HG03439 (cell line): Measurements from ENCODE around the gene WWOX.
A peak's percentile ranks its signal among the peaks of the same experiment; 100 is the strongest.

ENCODE experiments used
- ATAC-seq: cut with Tn5 transposase; IDR thresholded peaks from one replicate; pipeline ENCODE4 v1.9.1; 2021; ENCODE audit warnings: mild to moderate bottlenecking, moderate library complexity; ENCODE audit not compliant: unreplicated experiment

WWOX gene

DNA sequence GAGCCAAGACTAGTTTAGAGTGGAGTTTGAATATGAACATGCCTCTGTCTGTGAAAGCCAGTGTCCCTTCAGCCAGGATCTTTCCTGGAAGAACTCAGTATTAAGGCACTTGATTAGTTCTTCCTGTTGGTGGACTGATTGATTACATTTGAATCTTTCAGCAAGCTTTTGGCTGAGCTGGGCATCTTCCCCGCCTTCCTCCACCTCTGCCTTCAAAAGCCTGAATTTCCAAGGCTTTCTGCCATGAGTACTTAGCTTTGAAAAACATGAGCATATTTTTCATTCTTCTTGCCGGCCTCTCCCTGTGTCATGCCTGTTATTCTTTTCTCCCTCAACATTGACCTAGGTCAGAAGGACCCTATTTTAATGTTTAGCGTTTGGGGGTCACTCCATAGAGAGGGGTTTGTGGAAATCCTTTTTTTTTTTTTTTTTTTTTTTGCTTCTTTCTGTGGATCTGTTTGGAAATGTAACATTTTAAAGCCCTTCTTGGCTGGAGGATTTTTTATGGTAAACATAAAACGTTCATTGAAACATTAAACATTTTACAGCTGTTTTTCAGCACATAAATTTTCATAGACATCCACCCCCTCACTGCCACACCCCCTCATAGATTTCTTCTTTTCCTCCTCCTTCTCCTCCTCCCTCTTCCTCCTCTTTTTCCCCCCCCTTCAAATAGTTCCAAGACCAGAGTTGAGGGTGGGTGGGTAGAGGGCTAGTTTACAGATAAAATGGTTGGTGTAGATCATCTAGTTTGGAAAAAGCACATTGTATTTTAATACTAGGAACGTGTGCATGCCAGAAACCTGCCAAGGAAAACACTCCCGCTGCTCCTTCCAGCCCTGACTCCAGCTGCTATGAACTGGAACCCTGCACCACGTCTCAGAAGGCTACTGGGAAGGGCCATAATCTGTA is 645.9 kb downstream of the WWOX start:
- no peak for ATAC-seq

DNA sequence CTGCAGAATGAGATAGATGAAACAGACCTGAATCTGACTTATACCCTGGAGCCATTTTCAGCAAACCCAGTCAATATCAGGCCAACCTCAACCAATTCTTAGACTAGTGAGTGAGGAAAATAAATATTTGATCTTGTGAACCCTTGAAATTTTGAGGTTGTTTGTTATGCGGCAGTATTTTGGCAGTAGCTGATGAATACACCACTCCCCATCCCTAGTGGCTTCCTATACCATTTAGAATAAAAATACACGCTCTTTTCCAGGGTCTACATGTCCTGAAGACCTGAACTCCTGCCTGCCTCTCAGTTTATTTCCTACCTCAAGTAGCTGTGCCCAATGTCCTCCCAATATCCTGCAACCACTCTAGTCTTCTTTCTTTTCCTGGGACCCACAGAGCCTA is 647.3 kb downstream of the WWOX start:
- ATAC-seq, result no peak

DNA sequence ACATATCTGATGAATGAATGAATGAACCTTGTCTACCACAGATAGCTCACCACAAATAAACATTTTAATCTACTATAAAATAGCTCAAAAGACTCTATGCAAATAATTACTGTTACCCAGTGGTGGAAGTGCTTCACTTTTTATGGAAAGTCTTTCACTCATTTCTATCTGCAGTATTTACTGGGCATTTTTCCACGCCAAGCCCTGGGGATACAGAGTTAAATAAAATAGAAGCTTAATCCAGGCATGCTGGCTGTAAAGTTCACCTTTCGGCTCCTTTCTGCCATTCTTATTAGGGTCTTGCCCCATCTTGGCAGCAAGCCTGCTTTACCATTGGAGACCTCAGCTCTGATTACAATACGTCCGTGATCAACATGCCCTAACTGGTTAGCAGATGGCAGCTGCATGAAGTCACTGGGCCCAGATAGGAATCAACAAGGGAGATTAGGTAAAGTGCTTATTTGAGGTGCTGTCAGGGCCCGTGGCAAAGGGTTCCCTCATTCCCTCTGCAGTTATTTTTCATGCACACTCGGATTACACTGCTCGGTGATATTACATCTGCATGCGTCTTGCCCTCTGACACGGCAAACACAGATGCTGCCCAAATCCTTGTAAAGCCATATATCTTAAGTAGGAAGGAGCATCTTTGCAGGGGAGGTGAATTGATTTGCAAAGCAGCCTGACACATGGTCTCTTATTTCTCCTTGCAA is 648.9 kb downstream of the WWOX start:
- ATAC-seq, result no peak

DNA sequence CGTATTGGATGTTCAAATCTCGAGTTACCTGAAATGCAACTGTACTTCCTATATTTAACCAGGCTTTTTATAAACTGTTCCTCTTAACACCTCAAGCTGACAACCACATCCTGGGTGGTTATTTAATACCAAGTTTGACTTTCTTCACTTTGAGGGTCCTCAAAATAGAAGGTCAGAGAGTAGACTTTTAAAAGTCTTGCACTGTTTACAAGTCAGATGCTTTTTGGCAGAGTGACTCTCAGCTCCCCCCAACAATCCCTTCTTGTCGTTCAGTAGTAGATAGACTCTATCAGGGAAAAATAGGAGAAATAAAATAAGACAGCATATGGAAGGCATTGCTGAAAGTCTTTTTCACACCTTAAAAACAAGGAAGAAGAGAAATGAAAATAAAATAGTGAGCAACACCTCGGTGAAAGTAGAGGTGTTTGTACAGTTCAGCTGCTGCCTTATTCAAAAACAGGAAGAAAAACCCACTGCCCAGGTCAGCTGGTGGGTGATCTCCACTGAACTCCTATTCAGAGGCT is 650.4 kb downstream of the WWOX start:
- ATAC-seq, result peak; percentile 66

DNA sequence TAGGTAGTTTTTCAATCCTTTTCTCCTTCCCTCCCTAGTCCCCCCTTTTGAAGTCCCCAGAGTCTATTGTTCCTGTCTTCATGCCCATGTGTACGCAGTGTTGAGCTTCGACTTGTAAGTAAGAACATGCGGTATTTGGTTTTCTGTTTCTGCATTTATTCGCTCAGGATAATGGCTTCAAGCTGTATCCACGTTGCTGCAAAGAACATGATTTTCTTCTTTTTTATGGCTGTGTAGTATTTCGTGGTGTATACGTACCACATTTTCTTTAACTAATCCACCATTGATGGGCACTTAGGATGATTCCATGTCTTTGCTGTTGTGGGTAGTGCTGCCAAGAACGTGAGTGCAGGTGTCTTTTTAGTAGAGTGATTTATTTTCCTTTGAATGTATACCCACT is 651.2 kb downstream of the WWOX start:
- ATAC-seq, result no peak

DNA sequence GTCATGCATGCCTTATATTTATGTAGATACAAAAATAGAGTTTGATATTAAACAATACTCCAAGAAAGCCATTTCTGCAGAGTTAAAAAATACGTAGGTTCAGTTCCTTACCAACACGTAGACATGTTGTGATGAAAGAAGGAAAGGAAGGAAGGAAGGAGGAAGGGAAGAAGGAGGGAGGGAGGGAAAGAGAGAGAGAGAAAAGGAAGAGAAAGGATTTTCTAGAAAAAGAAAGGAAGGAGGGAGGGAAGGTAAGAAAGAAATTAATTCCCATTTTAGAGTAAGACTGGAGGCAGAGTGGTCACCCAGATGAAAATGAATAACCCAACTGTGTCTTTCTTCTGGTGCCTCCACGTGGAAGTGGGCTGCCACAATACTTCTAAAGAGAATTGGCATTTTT is 652.1 kb downstream of the WWOX start:
- ATAC-seq, result no peak

DNA sequence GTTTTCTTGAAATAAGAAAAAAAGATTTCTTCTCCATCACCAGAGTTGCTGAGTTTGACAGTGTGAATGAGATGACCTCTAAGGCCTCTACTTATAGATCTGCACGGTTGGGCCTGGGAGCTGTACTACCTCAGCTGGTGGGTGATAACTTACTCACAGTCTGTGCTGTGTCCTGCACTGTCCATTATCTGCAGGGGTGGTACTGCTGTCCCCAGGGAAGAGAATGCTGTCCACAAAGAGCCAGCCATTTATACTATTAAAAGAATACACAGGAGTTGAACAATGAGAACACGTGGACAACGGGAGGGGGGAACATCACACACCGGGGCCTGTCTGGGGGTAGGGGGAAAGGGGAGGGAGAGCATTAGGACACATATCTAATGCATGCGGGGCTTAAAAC is 655.3 kb downstream of the WWOX start:
- ATAC-seq, result no peak

DNA sequence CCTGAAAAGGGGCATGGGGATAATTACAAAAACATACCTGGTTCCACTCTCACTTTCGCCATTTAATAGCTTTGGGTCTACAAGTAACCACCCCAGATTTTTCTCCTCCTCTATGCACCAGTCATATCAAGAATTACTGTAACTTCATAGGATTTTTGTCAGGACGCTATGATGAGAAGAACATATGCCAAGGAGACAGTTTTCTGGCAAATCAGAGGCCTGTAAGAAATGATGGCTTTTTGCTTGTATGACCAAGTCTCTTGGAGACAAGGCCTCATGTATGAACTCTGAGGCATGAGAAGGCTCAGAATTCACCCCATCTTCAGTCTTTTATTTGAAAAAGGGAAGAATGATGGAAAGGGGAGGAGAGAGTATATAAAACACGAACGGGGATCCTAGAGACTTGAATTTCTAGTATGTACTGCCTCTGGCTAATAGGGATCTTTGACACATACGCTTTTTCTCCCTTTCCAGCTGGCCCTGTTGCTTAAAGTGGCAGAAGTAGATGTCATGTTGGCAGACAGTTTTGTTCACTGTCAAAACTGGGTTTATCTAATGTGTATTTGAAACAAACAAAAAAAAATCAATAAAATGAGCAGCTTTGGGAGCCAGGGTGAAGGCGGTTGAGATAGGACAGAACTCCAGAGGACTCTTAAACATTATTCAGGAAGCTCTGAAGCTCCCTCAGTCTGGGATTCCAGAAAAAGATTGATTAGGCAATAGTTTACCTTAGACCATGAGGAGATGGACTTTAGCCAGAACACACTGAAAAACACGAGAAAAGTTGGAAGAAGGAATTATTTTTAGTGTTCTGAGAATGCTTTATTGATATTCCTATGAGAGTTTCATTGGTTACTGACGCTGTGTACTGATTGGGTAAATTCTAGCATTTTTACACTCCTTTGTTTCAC is 656.6 kb downstream of the WWOX start:
- no peak for ATAC-seq

DNA sequence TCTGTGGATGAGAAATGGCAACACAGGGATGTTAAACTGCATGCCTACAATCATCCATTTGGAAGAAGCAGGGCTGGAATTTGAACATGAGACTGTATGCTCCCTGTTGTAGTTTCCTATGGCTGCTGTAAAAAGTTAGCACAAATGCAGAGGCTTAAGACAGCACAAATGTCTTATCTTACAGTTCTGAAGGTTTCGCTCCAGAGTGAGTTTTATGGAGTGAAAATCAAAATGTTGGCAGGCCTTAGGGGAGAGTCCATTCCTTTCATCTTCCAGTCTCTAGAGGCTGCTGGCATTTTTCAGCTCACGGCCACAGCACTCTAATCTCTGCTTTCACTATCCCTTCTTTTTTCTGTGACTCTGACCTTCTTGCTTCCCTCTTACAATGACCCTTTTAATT is 660.1 kb downstream of the WWOX start:
- ATAC-seq, result no peak

DNA sequence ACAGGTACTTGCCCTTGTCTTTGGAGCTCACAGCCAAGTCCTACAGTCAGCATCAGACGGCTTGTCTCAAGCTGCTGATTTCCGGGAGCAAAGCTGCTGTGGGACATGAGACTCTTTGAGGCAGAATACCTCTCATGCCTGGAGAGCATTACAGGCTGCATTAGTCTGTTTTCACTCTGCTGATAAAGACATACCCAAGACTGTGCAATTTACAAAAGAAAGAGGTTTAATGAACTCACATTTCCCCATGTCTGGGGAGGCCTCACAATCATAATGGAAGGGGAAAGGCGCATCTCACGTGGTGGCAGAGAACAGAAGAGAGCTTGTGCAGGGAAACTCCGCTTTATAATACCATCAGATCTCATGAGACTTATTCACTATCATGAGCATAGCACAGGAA is 661.2 kb downstream of the WWOX start:
- ATAC-seq, result no peak

DNA sequence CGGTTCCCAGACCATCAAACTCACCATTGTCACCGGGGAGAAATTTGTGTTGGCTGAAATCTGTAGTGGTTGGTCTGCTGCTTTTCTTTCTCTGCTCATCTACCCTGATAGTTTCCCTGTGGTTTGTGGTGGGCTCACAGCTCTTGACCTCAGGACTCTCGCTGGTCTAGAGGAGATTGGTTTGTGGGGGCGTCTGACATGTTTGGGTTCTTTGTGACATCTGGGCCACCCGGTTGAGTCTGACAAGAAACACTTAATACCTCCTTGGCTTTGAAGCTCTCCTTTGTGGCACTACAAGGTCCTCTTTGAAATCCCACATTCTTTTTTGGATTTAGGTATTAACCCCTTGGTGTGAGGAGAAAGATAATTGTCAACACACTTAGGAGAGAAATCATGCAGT is 662.0 kb downstream of the WWOX start:
- ATAC-seq, result peak; percentile 88

DNA sequence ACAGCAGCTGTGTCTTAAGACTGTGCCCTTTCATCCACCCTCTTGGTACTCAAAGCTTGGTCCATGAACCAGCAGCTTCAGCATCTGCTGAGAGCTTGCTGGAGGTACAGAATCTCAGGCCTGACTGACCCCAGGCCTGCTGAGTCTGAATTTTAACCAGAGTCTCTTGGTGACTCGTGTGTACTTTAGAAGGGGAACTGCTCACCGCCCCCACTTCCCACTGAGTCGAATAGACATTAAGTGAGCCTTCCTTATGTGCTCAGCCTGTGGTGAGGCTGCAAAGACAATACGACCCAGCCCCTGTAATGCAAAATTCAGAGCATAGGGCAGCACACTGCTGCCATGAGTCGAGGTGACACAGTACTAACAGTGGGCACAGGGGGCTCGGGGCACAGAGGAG is 662.8 kb downstream of the WWOX start:
- no peak for ATAC-seq

DNA sequence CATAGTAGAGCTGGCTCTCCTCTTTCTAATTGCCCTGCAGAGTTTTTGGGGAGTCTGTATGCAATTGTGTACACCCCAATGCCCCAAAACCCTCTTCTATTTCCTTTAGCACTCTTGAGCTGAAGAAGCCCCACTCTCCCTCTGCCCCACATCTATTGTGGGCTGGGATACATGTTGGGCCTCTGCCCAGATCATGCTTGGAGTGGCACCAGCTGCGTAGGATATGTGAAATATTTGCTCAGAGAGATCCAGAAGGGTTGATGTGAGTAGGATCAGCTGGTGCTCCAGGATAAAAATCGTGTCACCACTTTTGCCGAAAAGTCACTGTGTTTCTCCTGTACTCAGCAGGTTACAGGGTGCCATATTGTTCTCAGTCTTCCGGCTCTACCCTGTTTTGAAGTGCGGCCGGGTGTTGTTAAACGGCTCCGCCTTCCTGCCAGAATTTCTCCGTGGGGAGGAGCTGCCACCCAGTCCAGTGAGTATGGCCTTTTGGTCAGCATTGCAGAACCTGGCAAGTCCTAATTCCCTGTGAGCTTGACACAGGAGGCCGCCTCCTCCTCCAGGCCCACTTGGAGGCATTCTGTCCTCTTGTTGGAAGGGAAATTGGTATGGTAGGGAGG is 664.5 kb downstream of the WWOX start:
- ATAC-seq, result no peak

DNA sequence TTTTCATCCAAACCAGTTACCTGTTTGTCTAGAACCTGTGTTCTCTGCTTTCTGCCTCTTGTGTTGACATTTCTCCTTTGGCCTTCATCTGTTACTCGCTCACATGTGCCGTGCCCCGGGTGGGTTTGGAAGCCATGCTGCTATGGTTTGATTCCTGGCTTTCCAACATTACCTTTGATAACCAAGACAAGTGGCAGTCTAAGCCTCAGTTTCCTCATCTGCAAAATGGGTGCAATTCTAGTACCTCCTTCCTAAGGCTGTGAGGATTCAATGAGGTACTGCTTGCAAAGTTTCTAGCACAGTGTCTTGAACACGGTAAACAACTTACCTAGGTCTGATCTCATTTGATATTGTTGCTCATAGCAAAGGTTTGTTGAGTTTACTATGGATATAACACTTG is 665.0 kb downstream of the WWOX start:
- no peak for ATAC-seq

DNA sequence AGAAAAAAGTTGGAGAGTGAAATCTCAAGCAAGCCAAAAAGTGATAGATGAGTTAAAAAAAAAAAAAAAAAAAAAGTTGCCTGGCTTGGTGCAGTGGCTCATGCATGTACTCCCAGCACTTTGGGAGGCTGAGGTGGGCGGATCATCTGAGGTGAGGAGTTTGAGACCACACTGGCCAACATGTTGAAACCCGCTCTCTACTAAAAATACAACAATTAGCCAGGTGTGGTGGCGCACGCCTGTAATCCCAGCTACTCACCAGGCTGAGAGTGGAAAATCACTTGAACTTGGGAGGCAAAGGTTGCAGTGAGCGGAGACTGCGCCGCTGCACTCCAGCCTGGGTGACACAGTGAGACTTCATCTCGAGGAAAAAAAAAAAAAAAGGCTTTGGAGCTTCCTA is 668.8 kb downstream of the WWOX start:
- no peak for ATAC-seq

DNA sequence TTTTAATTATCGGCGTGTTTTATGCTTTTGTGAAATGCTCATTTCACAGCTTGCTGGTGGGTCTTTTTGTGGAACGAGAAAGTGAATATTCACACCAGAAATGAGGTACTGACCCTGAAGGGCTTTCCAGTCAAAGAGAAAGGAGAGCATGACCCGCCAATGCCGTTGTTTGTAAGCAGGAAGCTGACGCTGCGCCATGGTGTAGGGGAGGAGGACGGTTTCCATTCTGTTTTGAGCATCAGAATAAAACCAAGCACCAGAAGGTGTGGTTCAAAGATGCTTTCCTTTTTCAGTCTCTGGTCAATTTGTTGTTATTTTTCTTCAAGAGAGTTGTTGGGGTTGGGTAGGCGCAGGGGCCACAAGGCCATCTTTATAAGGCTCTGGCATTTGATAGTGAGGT is 669.3 kb downstream of the WWOX start:
- peak; percentile 78 for ATAC-seq

DNA sequence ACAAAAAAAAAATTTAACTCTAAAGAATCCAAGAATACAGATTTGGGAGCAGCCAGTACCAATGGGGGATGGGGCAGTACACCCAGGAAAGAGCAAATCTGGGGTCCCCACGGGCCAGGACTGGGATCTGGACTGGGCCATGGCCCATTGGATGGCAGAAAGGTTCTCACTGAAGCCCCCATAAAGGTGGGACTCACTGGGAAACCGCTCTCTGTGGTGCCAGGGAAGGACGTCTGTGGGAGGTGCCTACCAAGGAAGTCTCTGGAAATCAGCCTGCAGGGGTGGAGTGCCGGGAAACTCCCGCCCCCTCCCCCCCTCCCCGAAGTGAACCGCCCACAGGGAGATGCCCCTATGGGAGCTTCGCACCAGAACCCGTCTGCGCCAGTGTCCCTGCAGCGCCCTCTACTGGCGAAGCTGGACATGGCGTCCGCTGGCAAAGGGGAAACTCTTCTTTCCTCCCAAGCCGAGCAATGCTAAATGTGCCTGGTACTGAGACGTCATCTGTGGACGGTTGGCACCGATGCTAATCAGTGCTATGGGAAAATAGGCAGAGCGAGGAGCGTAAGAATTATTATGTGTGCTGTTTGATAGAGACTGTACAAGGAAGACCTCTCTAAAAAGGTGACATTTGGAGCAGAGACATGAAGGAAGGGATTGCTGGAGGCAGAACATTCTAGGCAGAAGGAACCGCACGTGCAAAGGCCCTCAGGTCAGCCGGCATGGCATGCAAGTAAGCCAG is 671.1 kb downstream of the WWOX start:
- no peak for ATAC-seq

DNA sequence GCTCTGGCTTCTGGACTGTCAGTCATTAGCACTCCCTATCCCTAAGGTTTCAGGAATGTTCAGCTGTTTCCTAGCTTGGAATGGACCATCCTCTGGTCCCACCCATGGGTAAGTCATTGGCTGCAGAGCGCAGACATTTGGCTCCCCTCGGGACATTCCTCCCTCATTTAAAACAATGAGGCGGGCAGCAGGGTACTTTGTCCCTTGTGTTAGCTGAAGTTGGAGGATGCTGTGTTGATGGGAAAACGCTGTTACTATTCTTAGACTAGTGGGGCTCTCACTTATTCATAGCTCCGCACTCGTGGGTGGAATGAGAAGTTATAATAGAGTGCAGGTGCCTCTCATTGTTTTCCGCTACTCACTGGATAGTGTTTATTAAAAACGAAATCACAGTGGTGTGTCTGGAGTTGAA is 673.8 kb downstream of the WWOX start:
- no peak for ATAC-seq

DNA sequence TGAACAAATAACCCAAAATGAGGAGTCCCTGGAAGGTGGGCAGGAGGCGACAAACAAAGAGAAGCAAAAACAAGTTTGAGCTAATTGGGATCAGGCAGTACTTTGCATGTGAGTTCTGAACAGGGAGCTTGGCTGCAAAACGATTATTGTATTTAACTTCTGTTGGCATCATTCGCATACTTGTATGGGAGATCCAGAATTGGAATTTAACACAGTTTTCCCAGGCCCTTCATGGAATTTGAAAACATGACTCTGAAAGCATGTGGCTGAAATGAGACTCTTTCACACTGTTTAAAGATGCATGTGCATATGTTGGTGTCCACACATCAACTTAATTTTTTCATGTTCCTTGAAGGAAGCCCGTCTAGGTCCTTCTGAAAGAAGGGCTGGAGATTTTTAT is 674.3 kb downstream of the WWOX start:
- no peak for ATAC-seq

DNA sequence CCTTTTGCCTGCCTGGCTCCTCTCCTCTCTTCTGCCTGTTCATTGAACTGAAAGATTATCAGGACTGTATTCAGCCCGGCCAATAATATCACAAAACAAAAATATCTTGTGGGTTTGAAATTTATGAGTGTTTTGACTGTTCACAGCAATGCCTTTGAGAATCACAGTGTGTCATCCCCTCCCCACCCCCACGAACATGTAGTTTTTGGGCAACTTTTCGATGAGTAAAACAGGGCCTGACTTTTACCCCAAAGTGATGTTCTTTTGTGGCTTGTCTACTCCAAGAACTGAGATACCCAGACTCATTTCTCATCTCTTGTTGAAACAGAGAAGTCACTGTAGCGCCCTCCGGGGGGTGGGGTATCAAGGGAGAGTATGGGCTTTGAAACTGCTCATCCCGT is 675.7 kb downstream of the WWOX start:
- no peak for ATAC-seq
